ENCODE results near the gene TNK2. TPM values are rescaled to one million over a fixed set of nuclear protein-coding genes. Genes with fewer than 3 reads are reported as not detected.

Gene TNK2
- polyA plus RNA-seq, 3 donors, result 0.84 to 131 (median 1.8) TPM

DNA sequence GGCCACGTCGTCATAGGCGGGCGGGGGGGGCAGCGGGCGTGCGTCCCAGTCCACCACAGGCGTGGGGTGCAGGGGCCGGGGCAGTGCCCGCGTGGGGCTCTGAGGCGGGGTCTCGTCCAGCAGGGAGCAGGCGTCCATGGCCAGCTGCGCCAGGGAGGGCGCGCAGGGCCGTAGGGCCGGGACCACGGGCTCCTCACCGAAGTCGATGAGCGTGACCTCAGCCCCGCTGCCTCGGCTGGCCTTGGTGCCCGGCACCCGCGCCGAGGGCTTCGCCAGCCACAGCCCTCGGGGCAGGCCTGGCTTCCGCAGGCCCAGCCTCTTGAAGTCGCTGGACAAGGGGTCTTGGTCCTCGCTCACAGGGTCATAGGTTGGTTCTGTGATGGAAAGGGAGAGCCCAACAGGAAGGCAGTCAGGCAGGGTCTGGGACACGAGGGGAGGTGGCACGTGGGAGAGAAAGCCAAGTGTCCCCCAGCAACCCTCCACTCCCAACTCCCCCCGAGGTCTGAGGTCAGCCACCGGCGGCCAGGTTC lies 40.0 kb downstream of the TNK2 start:
- no peaks in the 10 kb centered on the region for H3K9me3 ChIP-seq (replicated peaks in 1 of 2; ENCODE audit: control insufficient read depth in 1 of 2, insufficient read depth in 1 of 2, low read length in 2 of 2)
- Mint-ChIP-seq H3K4me1 (peaks cover under 1% of the 10 kb centered on the region), H3K4me3 (no peak overlapping the region), H3K27ac (no peak overlapping the region), H3K9me3 (peaks cover 0 to 2% (median 0%) of the 10 kb centered on the region in 7 donors), H3K27me3 (ENCODE audit: low read depth in 3 of 3) (peaks cover 0 to 1% (median 0%) of the 10 kb centered on the region in 3 donors), H3K36me3 (peaks cover 48 to 80% of the 10 kb centered on the region in 2 donors)
- H3K36me3 ChIP-seq (replicated peaks in 1 of 2; ENCODE audit: control insufficient read depth in 1 of 2, insufficient read depth in 2 of 2, low read length in 2 of 2), result peaks cover 80 to 97% of the 10 kb centered on the region in 2 donors
- peaks cover 92% of the 10 kb centered on the region for H4K20me1 ChIP-seq (ENCODE audit: insufficient read depth, low read length)
- intact Hi-C loops (cut with micrococcal nuclease), result no loop called here
- H3K27ac ChIP-seq (ENCODE audit: low read depth in 1 of 2, low read length in 2 of 2), result no peak overlapping the region
- no peaks in the 10 kb centered on the region for H3K27me3 ChIP-seq (ENCODE audit: control insufficient read depth in 2 of 2, insufficient read depth in 2 of 2, low read length in 2 of 2)
- H2AFZ ChIP-seq (ENCODE audit: insufficient read depth, low read depth, low read length, poor library complexity, severe bottlenecking), result no peak overlapping the region
- H3K4me1 ChIP-seq (ENCODE audit: control insufficient read depth in 1 of 2, insufficient read depth in 2 of 2, low read length in 2 of 2), result no peaks in the 10 kb centered on the region
- TF ChIP-seq, protein P1, sequence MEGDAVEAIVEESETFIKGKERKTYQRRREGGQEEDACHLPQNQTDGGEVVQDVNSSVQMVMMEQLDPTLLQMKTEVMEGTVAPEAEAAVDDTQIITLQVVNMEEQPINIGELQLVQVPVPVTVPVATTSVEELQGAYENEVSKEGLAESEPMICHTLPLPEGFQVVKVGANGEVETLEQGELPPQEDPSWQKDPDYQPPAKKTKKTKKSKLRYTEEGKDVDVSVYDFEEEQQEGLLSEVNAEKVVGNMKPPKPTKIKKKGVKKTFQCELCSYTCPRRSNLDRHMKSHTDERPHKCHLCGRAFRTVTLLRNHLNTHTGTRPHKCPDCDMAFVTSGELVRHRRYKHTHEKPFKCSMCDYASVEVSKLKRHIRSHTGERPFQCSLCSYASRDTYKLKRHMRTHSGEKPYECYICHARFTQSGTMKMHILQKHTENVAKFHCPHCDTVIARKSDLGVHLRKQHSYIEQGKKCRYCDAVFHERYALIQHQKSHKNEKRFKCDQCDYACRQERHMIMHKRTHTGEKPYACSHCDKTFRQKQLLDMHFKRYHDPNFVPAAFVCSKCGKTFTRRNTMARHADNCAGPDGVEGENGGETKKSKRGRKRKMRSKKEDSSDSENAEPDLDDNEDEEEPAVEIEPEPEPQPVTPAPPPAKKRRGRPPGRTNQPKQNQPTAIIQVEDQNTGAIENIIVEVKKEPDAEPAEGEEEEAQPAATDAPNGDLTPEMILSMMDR (IDR thresholded peaks at IDR 0.05), result no peak
- DNase-seq, result no peak
- WGBS (ENCODE audit: insufficient coverage), result 98% methylated on average over 33 of the region's 39 CpGs
- no peak overlapping the region for H3K9ac ChIP-seq (ENCODE audit: insufficient read depth, low read length, poor library complexity, severe bottlenecking)
- H3K79me2 ChIP-seq (ENCODE audit: insufficient read depth, low read length), result no peaks in the 10 kb centered on the region
- no peak overlapping the region for H3K4me2 ChIP-seq (replicated peaks; ENCODE audit: extremely low read depth, low read length, poor library complexity, severe bottlenecking)
- no peak overlapping the region for H3K4me3 ChIP-seq (replicated peaks in 1 of 3; ENCODE audit: low read depth in 2 of 3, low read length in 3 of 3)

GRCh38 chr3:195867631-195868335 lies 40.6 kb downstream of the TNK2 start:
- TF ChIP-seq, protein P1 (IDR thresholded peaks at IDR 0.05), result no peak
- Mint-ChIP-seq H3K4me3 (no peak overlapping the region), H3K9me3 (peaks cover 0 to 2% (median 0%) of the 10 kb centered on the region in 7 donors), H3K27ac (no peak overlapping the region), H3K4me1 (peaks cover 6% of the 10 kb centered on the region), H3K27me3 (ENCODE audit: low read depth in 3 of 3) (peaks cover 0 to 3% (median 0%) of the 10 kb centered on the region in 3 donors), H3K36me3 (peaks cover 47 to 81% of the 10 kb centered on the region in 2 donors)
- WGBS (ENCODE audit: insufficient coverage), result 94% methylated on average over 34 of the region's 40 CpGs
- H3K9ac ChIP-seq (ENCODE audit: insufficient read depth, low read length, poor library complexity, severe bottlenecking), result no peak overlapping the region
- no peak overlapping the region for H3K4me2 ChIP-seq (replicated peaks; ENCODE audit: extremely low read depth, low read length, poor library complexity, severe bottlenecking)
- H3K36me3 ChIP-seq (replicated peaks in 1 of 2; ENCODE audit: control insufficient read depth in 1 of 2, insufficient read depth in 2 of 2, low read length in 2 of 2), result peaks cover 78 to 91% of the 10 kb centered on the region in 2 donors
- H3K4me3 ChIP-seq (replicated peaks in 1 of 3; ENCODE audit: low read depth in 2 of 3, low read length in 3 of 3), result no peak overlapping the region
- no peaks in the 10 kb centered on the region for H3K4me1 ChIP-seq (ENCODE audit: control insufficient read depth in 1 of 2, insufficient read depth in 2 of 2, low read length in 2 of 2)
- peaks cover 92% of the 10 kb centered on the region for H4K20me1 ChIP-seq (ENCODE audit: insufficient read depth, low read length)
- intact Hi-C loops (cut with micrococcal nuclease), result no loop called here
- no peaks in the 10 kb centered on the region for H3K27me3 ChIP-seq (ENCODE audit: control insufficient read depth in 2 of 2, insufficient read depth in 2 of 2, low read length in 2 of 2)
- H3K27ac ChIP-seq (ENCODE audit: low read depth in 1 of 2, low read length in 2 of 2), result no peak overlapping the region
- no peak overlapping the region for H2AFZ ChIP-seq (ENCODE audit: insufficient read depth, low read depth, low read length, poor library complexity, severe bottlenecking)
- no peak for DNase-seq
- H3K9me3 ChIP-seq (replicated peaks in 1 of 2; ENCODE audit: control insufficient read depth in 1 of 2, insufficient read depth in 1 of 2, low read length in 2 of 2), result no peaks in the 10 kb centered on the region
- H3K79me2 ChIP-seq (ENCODE audit: insufficient read depth, low read length), result no peaks in the 10 kb centered on the region

All from CD14-positive monocyte (primary cell).